Muscle layer of colon (tissue), 2 donors: ENCODE results near the gene ABCF2.

Experiments
- H3K27ac ChIP-seq: one replicate; pipeline ENCODE4 v1.7.0; 2013; ENCODE audit warnings: low read depth, mild to moderate bottlenecking, low read length, moderate library complexity
- H3K27me3 ChIP-seq, 2 donors: one replicate each; pipeline ENCODE4 v1.7.0; 2013; ENCODE audit warnings: low read length in 2 of 2, mild to moderate bottlenecking in 2 of 2; ENCODE audit not compliant: insufficient read depth in 2 of 2, control insufficient read depth in 1 of 2
- H3K36me3 ChIP-seq: one replicate; pipeline ENCODE4 v1.7.0; 2013; ENCODE audit warnings: mild to moderate bottlenecking, low read length; ENCODE audit not compliant: insufficient read depth
- H3K4me1 ChIP-seq: one replicate; pipeline ENCODE4 v1.7.0; 2013; ENCODE audit warnings: mild to moderate bottlenecking, low read length; ENCODE audit not compliant: insufficient read depth
- H3K4me3 ChIP-seq, 2 donors: one replicate each; pipeline ENCODE4 v1.7.0; 2013; ENCODE audit warnings: low read length in 2 of 2, low read depth in 1 of 2, mild to moderate bottlenecking in 1 of 2, moderate library complexity in 1 of 2
- H3K9ac ChIP-seq: one replicate; pipeline ENCODE4 v1.7.0; 2013; ENCODE audit warnings: low read length
- H3K9me3 ChIP-seq: one replicate; pipeline ENCODE4 v1.7.0; 2013; ENCODE audit warnings: mild to moderate bottlenecking, low read length
- donor health status: abdominal sarcoma.
- donor health status: Adenocarcinoma of cecum.

Gene ABCF2

DNA sequence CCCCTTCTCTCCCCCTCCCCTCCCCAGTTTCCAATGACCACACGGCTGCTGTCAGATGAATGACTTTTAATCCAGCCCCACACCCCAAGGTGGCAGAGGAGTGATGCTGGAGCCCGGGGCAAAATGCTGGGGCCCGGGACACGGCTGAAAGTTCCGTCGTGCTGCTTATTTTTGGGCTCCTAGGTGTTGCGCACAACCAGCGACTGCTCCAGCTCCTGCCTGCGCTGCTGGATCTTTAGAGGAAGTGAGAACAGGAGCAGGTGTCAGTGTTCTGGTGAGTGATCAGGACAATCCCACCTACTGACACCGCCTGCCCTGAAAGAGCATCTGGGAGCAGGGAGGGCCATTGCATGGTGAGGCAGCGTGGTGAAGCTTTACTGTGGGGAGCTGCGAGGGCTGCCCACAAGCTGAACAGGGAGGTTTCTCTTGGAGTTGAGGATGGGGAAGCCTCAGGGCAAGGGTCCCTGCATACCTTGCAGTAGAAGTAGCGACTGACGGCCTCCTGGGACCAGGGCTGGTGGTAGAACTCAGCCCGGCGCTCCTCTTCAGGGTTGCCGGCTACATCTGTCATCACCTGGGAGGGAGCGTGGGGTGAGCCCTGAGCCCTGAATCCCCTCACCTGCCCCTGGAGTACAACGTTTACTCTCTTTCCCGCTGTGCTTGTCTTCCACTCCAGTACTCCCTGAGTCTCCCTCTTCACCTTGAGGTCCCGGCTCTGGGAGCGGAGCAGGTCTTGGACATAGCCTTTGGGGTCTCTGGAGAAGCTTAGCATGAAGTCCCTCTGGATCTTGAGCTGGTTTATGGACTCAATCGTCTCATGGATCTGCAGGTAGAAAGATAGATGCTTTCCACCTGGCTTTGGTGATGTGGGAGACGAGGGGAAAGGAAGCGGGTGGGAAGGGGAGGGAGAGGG is 12.2 kb upstream of the ABCF2 start:
- H3K27me3 ChIP-seq = no peaks in the 10 kb centered on the region
- peaks cover 60% of the 10 kb centered on the region for H3K36me3 ChIP-seq
- no peaks in the 10 kb centered on the region for H3K9me3 ChIP-seq
- no peak overlapping the region for H3K9ac ChIP-seq
- peaks cover 8% of the 10 kb centered on the region for H3K4me1 ChIP-seq
- no peak overlapping the region for H3K27ac ChIP-seq
- H3K4me3 ChIP-seq = no peak overlapping the region

- H3K4me3 ChIP-seq = no peak overlapping the region
- H3K9me3 ChIP-seq = no peaks in the 10 kb centered on the region
- H3K4me1 ChIP-seq = peaks cover 9% of the 10 kb centered on the region
- no peaks in the 10 kb centered on the region for H3K27me3 ChIP-seq
- peaks cover 60% of the 10 kb centered on the region for H3K36me3 ChIP-seq
- no peak overlapping the region for H3K9ac ChIP-seq
- H3K27ac ChIP-seq = no peak overlapping the region
Observed at GRCh38 chr7:151238190-151238810, 11.3 kb upstream of the ABCF2 start.

DNA sequence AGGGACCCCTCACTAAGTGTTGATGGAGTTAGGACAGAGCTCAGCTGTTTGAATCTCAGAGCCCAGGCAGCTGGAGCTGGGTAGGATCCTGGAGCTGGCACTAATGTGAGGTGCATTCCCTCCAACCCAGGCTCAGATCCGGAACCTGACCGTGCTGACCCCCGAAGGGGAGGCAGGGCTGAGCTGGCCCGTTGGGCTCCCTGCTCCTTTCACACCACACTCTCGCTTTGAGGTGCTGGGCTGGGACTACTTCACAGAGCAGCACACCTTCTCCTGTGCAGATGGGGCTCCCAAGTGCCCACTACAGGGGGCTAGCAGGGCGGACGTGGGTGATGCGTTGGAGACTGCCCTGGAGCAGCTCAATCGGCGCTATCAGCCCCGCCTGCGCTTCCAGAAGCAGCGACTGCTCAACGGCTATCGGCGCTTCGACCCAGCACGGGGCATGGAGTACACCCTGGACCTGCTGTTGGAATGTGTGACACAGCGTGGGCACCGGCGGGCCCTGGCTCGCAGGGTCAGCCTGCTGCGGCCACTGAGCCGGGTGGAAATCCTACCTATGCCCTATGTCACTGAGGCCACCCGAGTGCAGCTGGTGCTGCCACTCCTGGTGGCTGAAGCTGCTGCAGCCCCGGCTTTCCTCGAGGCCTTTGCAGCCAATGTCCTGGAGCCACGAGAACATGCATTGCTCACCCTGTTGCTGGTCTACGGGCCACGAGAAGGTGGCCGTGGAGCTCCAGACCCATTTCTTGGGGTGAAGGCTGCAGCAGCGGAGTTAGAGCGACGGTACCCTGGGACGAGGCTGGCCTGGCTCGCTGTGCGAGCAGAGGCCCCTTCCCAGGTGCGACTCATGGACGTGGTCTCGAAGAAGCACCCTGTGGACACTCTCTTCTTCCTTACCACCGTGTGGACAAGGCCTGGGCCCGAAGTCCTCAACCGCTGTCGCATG is 10.5 kb upstream of the ABCF2 start:
- Histone ChIP-seq H3K9ac (no peak overlapping the region), H3K4me1 (peaks cover 10% of the 10 kb centered on the region), H3K36me3 (peaks cover 56% of the 10 kb centered on the region), H3K27me3 (no peaks in the 10 kb centered on the region), H3K4me3 (no peak overlapping the region), H3K27ac (no peak overlapping the region), H3K9me3 (no peaks in the 10 kb centered on the region)

DNA sequence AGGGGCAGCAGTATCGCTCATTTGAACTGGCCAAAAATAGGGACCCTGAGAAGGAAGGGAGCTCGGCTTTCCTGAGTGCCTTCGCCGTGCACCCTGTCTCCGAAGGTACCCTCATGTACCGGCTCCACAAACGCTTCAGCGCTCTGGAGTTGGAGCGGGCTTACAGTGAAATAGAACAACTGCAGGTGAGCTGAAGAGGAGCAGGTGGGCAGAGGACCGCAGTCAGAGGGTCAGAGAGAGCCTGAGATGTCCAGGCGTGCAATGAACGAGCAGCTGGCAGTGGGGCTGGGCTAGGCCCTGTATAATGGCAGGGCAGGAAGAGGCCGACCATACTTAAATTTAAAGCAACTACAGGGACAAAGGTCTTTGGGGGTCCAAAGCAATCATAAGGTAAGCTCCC is 9.4 kb upstream of the ABCF2 start:
- Histone ChIP-seq H3K27ac (no peak overlapping the region), H3K4me1 (peaks cover 17% of the 10 kb centered on the region), H3K27me3 (no peaks in the 10 kb centered on the region), H3K9me3 (no peaks in the 10 kb centered on the region), H3K4me3 (no peak overlapping the region), H3K36me3 (peaks cover 46% of the 10 kb centered on the region), H3K9ac (no peak overlapping the region)

DNA sequence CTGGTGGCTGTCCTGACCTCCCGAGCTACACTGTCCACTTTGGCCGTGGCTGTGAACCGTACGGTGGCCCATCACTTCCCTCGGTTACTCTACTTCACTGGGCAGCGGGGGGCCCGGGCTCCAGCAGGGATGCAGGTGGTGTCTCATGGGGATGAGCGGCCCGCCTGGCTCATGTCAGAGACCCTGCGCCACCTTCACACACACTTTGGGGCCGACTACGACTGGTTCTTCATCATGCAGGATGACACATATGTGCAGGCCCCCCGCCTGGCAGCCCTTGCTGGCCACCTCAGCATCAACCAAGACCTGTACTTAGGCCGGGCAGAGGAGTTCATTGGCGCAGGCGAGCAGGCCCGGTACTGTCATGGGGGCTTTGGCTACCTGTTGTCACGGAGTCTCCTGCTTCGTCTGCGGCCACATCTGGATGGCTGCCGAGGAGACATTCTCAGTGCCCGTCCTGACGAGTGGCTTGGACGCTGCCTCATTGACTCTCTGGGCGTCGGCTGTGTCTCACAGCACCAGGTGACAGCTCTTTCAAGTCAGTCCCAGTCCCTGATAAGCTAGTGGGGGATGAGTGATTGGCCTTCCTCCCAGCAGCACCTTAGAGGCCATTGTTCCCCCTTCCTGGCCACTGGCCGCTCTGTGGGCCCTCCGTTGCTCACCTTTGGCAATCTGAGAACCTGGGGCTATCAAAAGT is 8.2 kb upstream of the ABCF2 start:
- peaks cover 40% of the 10 kb centered on the region for H3K36me3 ChIP-seq
- H3K9me3 ChIP-seq = no peaks in the 10 kb centered on the region
- H3K9ac ChIP-seq = no peak overlapping the region
- no peak overlapping the region for H3K27ac ChIP-seq
- no peaks in the 10 kb centered on the region for H3K27me3 ChIP-seq
- peaks cover 17% of the 10 kb centered on the region for H3K4me1 ChIP-seq
- no peak overlapping the region for H3K4me3 ChIP-seq

GRCh38 chr7:151233804-151234203 is 6.8 kb upstream of the ABCF2 start:
- H3K36me3 ChIP-seq = peaks cover 26% of the 10 kb centered on the region
- no peaks in the 10 kb centered on the region for H3K27me3 ChIP-seq
- H3K4me1 ChIP-seq = peaks cover 17% of the 10 kb centered on the region
- peak overlapping the region in 1 of 2 donors; percentile 84 for H3K4me3 ChIP-seq
- H3K27ac ChIP-seq = no peak overlapping the region
- no peak overlapping the region for H3K9ac ChIP-seq
- no peaks in the 10 kb centered on the region for H3K9me3 ChIP-seq

GRCh38 chr7:151232917-151233701 is 6.1 kb upstream of the ABCF2 start:
- peak overlapping the region; percentile 84 to 86 for H3K4me3 ChIP-seq

DNA sequence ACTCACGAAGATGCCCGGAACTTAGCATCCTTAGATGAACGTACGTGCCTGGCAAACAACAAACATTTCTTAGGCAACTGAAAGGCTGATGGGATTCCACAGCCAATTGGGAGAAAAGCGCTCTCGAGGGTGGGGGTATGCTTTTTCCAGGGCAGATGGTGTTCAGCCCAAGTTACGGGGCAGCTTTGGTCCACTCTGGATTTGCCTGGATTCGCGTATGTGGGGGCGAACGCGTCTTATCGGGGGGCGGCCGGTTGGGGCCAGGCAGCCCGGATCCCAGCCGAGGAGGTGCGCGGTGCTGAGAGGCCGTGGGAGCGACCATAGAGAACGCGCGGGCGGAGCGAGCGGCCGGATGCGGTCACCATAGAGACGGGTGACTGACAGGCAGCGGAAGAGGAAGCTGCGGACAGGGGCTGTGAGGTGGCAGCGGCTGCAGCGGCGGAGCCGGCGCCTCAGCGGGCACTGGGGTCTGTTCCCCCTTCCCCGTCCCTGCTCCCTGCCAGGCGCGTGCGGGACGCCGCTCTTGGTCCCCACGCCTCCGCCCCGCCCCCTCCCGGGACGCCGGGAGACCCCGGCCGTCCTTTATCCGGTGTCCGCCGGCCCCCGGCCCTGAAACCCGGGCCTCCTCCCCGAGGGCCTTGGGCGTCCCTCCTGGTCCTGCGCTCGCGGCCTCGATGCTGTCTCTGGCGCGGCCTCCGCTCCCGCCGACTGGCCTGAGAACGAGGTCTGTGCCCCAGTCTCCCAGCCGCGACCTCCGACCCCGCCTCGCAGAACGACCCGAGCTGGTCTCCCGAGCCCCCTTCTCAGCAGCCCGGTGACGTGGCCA is 5.3 kb upstream of the ABCF2 start, which contains the start of gene CHPF2:
Gene CHPF2, plus strand, starts transcription at position 393 of the 826 bp plus-strand sequence. CDS start 1,529 bp downstream, outside the sequence.
- peak within 1 kb of the TSS; percentile 72 for H3K9ac ChIP-seq
- no peaks in the 10 kb centered on the region for H3K9me3 ChIP-seq
- peaks cover 24% of the 10 kb centered on the region for H3K4me1 ChIP-seq
- peaks cover 12% of the 10 kb centered on the region for H3K36me3 ChIP-seq
- H3K27ac ChIP-seq = peak within 1 kb of the TSS; percentile 50
- no peaks in the 10 kb centered on the region for H3K27me3 ChIP-seq
- H3K4me3 ChIP-seq = peak within 1 kb of the TSS; percentile 84 to 86

More at GRCh38 chr7:151232917-151233701, 6.1 kb upstream of the ABCF2 start:
- peaks cover 19% of the 10 kb centered on the region for H3K4me1 ChIP-seq
- peaks cover 19% of the 10 kb centered on the region for H3K36me3 ChIP-seq
- no peaks in the 10 kb centered on the region for H3K27me3 ChIP-seq
- no peaks in the 10 kb centered on the region for H3K9me3 ChIP-seq
- peak overlapping the region; percentile 54 for H3K9ac ChIP-seq
- H3K27ac ChIP-seq = peak overlapping the region; percentile 50

- no peak overlapping the region for H3K4me3 ChIP-seq
- H3K27me3 ChIP-seq = no peaks in the 10 kb centered on the region
- H3K9ac ChIP-seq = no peak overlapping the region
- H3K9me3 ChIP-seq = no peaks in the 10 kb centered on the region
- peaks cover 8% of the 10 kb centered on the region for H3K36me3 ChIP-seq
- H3K4me1 ChIP-seq = peaks cover 29% of the 10 kb centered on the region
- no peak overlapping the region for H3K27ac ChIP-seq
Observed at GRCh38 chr7:151231080-151231479, 4.1 kb upstream of the ABCF2 start.
